Memory B cell (primary cell): ENCODE results near the gene DNAJC1.

Experiments
- ATAC-seq: fragments of 150-1000 bp; cut with Tn5 transposase; 2 replicates; pipeline ENCODE4 v1.10.0; 2021; ENCODE audit warnings: low read depth, mild to moderate bottlenecking, moderate library complexity
- DNase-seq, 2 donors: peaks; one replicate each; pipeline ENCODE4 v3.0.0; 2022; ENCODE audit warnings: low spot score in 2 of 2
- H3K27ac Mint-ChIP-seq: one replicate; pipeline ENCODE4 v1.8.0; 2022; ENCODE audit warnings: mild to moderate bottlenecking, moderate library complexity, mixed read lengths
- H3K27me3 Mint-ChIP-seq: one replicate; pipeline ENCODE4 v1.8.0; 2022; ENCODE audit warnings: mixed read lengths
- H3K36me3 Mint-ChIP-seq: one replicate; pipeline ENCODE4 v1.8.0; 2022; ENCODE audit warnings: mild to moderate bottlenecking, mixed read lengths
- H3K4me1 Mint-ChIP-seq: one replicate; pipeline ENCODE4 v1.8.0; 2022; ENCODE audit warnings: mixed read lengths
- H3K4me3 Mint-ChIP-seq: one replicate; pipeline ENCODE4 v1.8.0; 2022; ENCODE audit warnings: mild to moderate bottlenecking, moderate library complexity, mixed read lengths
- H3K9me3 Mint-ChIP-seq: one replicate; pipeline ENCODE4 v1.8.0; 2022; ENCODE audit warnings: mixed read lengths

DNAJC1 gene

GRCh38 chr10:21807180-21807579, 196.3 kb downstream of the DNAJC1 start:
- H3K27ac Mint-ChIP-seq: no peak overlapping the region
- DNase-seq (no peak), ATAC-seq (no peak)
- no peaks in the 10 kb centered on the region for H3K9me3 Mint-ChIP-seq
- no peaks in the 10 kb centered on the region for H3K4me1 Mint-ChIP-seq
- peaks cover 9% of the 10 kb centered on the region for H3K36me3 Mint-ChIP-seq
- no peaks in the 10 kb centered on the region for H3K27me3 Mint-ChIP-seq
- no peak overlapping the region for H3K4me3 Mint-ChIP-seq

- no peak overlapping the region for H3K4me3 Mint-ChIP-seq
- no peaks in the 10 kb centered on the region for H3K4me1 Mint-ChIP-seq
- H3K27me3 Mint-ChIP-seq: no peaks in the 10 kb centered on the region
- peaks cover 25% of the 10 kb centered on the region for H3K36me3 Mint-ChIP-seq
- ATAC-seq (no peak), DNase-seq (no peak)
- no peak overlapping the region for H3K27ac Mint-ChIP-seq
- peaks cover 4% of the 10 kb centered on the region for H3K9me3 Mint-ChIP-seq
These were observed 200.2 kb downstream of the DNAJC1 start for GRCh38 chr10:21803374-21803773.

- no peak overlapping the region for H3K27ac Mint-ChIP-seq
- ATAC-seq (no peak), DNase-seq (no peak)
- H3K36me3 Mint-ChIP-seq: peaks cover 29% of the 10 kb centered on the region
- H3K4me3 Mint-ChIP-seq: no peak overlapping the region
- H3K4me1 Mint-ChIP-seq: no peaks in the 10 kb centered on the region
- H3K27me3 Mint-ChIP-seq: no peaks in the 10 kb centered on the region
- H3K9me3 Mint-ChIP-seq: peaks cover 4% of the 10 kb centered on the region
These were observed 201.9 kb downstream of the DNAJC1 start for GRCh38 chr10:21801609-21802008.

GRCh38 chr10:21797984-21798765, 205.4 kb downstream of the DNAJC1 start:
- Mint-ChIP-seq H3K27ac (no peak overlapping the region), H3K4me1 (no peaks in the 10 kb centered on the region), H3K36me3 (peaks cover 24% of the 10 kb centered on the region), H3K4me3 (no peak overlapping the region), H3K9me3 (peaks cover 4% of the 10 kb centered on the region), H3K27me3 (no peaks in the 10 kb centered on the region)
- DNase-seq: no peak
- ATAC-seq: no peak

GRCh38 chr10:21797533-21797932, 206.0 kb downstream of the DNAJC1 start:
- H3K36me3 Mint-ChIP-seq: peaks cover 23% of the 10 kb centered on the region
- H3K27me3 Mint-ChIP-seq: no peaks in the 10 kb centered on the region
- no peak for DNase-seq
- H3K27ac Mint-ChIP-seq: no peak overlapping the region
- ATAC-seq: no peak
- H3K4me1 Mint-ChIP-seq: no peaks in the 10 kb centered on the region
- no peak overlapping the region for H3K4me3 Mint-ChIP-seq
- peaks cover 4% of the 10 kb centered on the region for H3K9me3 Mint-ChIP-seq

GRCh38 chr10:21791276-21791675, 212.3 kb downstream of the DNAJC1 start:
- peaks cover 8% of the 10 kb centered on the region for H3K9me3 Mint-ChIP-seq
- DNase-seq: no peak
- H3K36me3 Mint-ChIP-seq: peaks cover 8% of the 10 kb centered on the region
- H3K27ac Mint-ChIP-seq: no peak overlapping the region
- H3K4me3 Mint-ChIP-seq: no peak overlapping the region
- ATAC-seq: no peak
- no peaks in the 10 kb centered on the region for H3K4me1 Mint-ChIP-seq
- no peaks in the 10 kb centered on the region for H3K27me3 Mint-ChIP-seq

GRCh38 chr10:21776883-21777282, 226.6 kb downstream of the DNAJC1 start:
- no peaks in the 10 kb centered on the region for H3K4me1 Mint-ChIP-seq
- H3K27ac Mint-ChIP-seq: no peak overlapping the region
- DNase-seq: no peak

GRCh38 chr10:21771219-21771618, 232.3 kb downstream of the DNAJC1 start:
- DNase-seq (no peak), ATAC-seq (no peak)
- no peaks in the 10 kb centered on the region for H3K9me3 Mint-ChIP-seq
- no peaks in the 10 kb centered on the region for H3K4me1 Mint-ChIP-seq
- H3K36me3 Mint-ChIP-seq: no peaks in the 10 kb centered on the region
- H3K4me3 Mint-ChIP-seq: no peak overlapping the region
- H3K27me3 Mint-ChIP-seq: no peaks in the 10 kb centered on the region
- H3K27ac Mint-ChIP-seq: no peak overlapping the region

More at GRCh38 chr10:21776883-21777282, 226.6 kb downstream of the DNAJC1 start:
- H3K9me3 Mint-ChIP-seq: peaks cover 8% of the 10 kb centered on the region
- no peak for ATAC-seq
- H3K36me3 Mint-ChIP-seq: peaks cover 20% of the 10 kb centered on the region
- H3K27me3 Mint-ChIP-seq: no peaks in the 10 kb centered on the region
- no peak overlapping the region for H3K4me3 Mint-ChIP-seq

- ATAC-seq: no peak
- Mint-ChIP-seq H3K9me3 (no peaks in the 10 kb centered on the region), H3K27me3 (no peaks in the 10 kb centered on the region)
These were observed 234.5 kb downstream of the DNAJC1 start for GRCh38 chr10:21769041-21769440.

GRCh38 chr10:21764466-21765189, 238.9 kb downstream of the DNAJC1 start:
- Mint-ChIP-seq H3K27me3 (no peaks in the 10 kb centered on the region), H3K4me1 (no peaks in the 10 kb centered on the region), H3K9me3 (no peaks in the 10 kb centered on the region), H3K36me3 (peaks cover 5% of the 10 kb centered on the region), H3K4me3 (no peak overlapping the region), H3K27ac (no peak overlapping the region)
- DNase-seq (no peak), ATAC-seq (no peak)

More at GRCh38 chr10:21769041-21769440, 234.5 kb downstream of the DNAJC1 start:
- Mint-ChIP-seq H3K4me1 (no peaks in the 10 kb centered on the region), H3K36me3 (peaks cover 2% of the 10 kb centered on the region), H3K27ac (no peak overlapping the region), H3K4me3 (no peak overlapping the region)
- no peak for DNase-seq

GRCh38 chr10:21760332-21760731, 243.2 kb downstream of the DNAJC1 start:
- Mint-ChIP-seq H3K4me3 (no peak overlapping the region), H3K9me3 (no peaks in the 10 kb centered on the region), H3K4me1 (no peaks in the 10 kb centered on the region), H3K36me3 (peaks cover 15% of the 10 kb centered on the region), H3K27ac (no peak overlapping the region), H3K27me3 (no peaks in the 10 kb centered on the region)
- DNase-seq (no peak), ATAC-seq (no peak)

- Mint-ChIP-seq H3K4me1 (no peaks in the 10 kb centered on the region), H3K36me3 (peaks cover 15% of the 10 kb centered on the region), H3K27ac (no peak overlapping the region), H3K27me3 (no peaks in the 10 kb centered on the region), H3K9me3 (no peaks in the 10 kb centered on the region), H3K4me3 (no peak overlapping the region)
- DNase-seq (no peak), ATAC-seq (no peak)
These were observed 244.3 kb downstream of the DNAJC1 start for GRCh38 chr10:21759232-21759631.

- no peaks in the 10 kb centered on the region for H3K9me3 Mint-ChIP-seq
- peaks cover 15% of the 10 kb centered on the region for H3K36me3 Mint-ChIP-seq
- H3K27me3 Mint-ChIP-seq: no peaks in the 10 kb centered on the region
- H3K27ac Mint-ChIP-seq: no peak overlapping the region
- DNase-seq (no peak), ATAC-seq (no peak)
- H3K4me1 Mint-ChIP-seq: no peaks in the 10 kb centered on the region
- H3K4me3 Mint-ChIP-seq: no peak overlapping the region
These were observed 244.8 kb downstream of the DNAJC1 start for GRCh38 chr10:21758696-21759095.

GRCh38 chr10:21758239-21758638, 245.3 kb downstream of the DNAJC1 start:
- ATAC-seq: no peak
- H3K36me3 Mint-ChIP-seq: peaks cover 17% of the 10 kb centered on the region
- H3K4me3 Mint-ChIP-seq: no peak overlapping the region
- no peaks in the 10 kb centered on the region for H3K27me3 Mint-ChIP-seq
- H3K4me1 Mint-ChIP-seq: no peaks in the 10 kb centered on the region
- DNase-seq: no peak
- no peaks in the 10 kb centered on the region for H3K9me3 Mint-ChIP-seq
- H3K27ac Mint-ChIP-seq: no peak overlapping the region
